ENCODE data around the gene PDE7B.
"Not testable (repeated sequence)": the region's sequence is repeated elsewhere in the genome, so short reads cannot be mapped to it uniquely, and the experiment has no call there.

Gene PDE7B

DNA sequence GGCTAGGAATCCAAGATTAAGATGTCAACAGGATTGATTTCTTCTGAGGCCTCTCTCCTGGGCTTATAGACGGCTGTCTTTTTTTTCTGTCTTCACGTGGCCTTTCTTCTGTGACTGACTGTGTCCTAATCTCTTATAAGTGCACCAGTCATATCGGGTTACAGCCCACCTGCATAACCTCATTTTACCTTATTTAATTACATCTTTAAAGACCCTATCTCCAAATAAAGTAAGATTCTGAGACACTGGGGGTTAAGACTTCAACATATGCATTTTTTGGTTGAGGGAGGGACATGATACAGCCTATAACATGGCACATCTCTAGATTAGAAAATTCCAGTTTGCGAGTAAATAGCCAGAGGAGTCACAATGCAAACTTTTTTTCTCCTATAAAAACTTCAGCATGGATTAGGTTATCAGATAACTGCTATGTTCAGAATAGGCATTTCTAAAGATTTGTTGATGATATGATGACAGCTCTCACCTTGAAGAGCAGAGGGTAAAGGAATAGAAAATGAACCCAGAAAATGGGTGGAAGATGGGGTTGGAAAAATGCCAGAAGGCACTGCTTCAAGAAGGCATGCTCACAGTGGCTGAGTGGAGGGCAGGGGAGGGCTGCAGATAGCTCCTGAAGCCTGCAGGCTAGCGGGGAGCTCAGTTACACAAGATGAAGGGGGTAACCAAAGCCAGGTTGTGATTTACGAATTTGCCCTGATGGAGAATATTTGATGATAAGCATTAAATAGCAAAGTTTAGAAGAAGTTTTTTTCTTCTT, 8.7 kb upstream of the PDE7B start:
- in situ Hi-C loops (cut with MboI; ENCODE audit: low sequenced_read_pairs): no loop called here

DNA sequence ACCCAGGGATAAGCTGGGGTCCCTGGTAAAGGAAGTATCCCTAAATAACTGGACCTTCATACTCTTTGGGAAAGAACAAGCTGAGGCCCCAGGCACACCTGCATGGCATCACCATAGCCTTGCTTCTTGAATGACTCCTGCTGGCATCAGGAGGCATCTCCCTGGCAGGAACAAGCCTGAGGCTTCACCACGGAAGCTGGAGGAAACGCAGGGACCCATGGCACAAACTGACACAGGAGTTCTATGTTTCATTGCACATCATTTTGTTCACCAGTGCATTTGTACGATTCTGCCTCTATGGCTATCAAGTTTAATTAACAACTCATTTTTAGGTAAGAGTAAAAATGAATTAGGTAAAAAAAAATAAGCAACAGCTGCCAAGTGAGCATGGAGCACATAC, 619 bp upstream of the PDE7B start:
- in situ Hi-C loops (cut with MboI; ENCODE audit: low sequenced_read_pairs): no loop called here

DNA sequence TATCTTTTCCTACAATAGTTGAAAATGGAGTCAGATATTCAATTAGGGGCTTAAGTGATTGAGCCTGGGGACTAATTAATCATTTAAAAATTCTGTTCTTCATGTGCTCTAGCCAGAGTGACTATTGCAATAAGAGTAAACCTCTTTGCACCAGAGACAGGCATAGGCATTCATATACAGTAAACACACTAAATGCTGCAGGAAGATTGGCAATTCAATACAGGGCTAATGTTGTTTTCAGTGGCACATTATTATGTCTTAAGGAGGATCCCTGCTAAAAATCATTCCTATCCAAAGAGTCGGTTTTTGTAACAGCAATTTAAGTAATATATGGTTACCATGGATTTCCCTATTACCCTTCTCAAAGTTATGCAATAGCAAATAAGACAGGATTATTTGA, 1.2 kb downstream of the PDE7B start:
- in situ Hi-C loops (cut with MboI; ENCODE audit: low sequenced_read_pairs): no loop called here

DNA sequence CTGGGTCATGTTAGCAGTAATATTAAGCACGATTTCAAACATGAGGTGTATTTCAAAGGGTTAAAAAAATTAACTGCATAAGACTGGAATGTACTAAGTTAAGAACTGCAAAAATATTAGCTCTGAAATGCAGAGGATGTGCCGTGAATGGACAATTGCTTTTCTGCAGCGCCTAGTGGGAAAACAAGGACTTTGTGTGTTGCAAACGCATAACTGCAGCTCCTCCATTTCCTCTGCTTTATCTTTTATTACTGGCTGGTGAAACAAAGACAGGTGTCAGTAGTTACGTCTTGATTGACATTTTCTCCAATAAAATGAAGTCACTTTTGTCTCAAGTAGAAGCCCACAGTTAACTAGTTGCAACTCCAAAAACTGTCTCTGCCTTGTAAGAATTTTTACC, 1.7 kb downstream of the PDE7B start:
- in situ Hi-C loops (cut with MboI; ENCODE audit: low sequenced_read_pairs): no loop called here

DNA sequence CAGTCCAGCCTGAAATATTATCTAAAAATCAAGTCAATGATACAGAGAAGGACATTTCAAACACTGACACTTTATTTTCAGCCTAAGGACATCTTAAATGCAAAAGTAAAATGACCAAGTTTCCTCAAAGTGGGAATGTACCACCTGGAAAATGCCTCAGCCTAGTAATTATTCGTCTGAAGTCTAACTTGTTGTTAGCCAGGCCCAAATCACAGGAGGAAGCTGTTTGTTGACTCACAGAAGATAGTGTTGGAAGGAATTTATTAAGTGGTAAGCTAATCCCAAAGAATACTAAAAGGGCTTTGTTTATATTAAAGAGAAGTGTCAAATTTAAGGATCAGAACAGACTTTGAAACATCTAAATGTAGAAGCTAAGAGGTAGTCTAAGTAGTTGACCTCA, 2.5 kb downstream of the PDE7B start:
- in situ Hi-C loops (cut with MboI; ENCODE audit: low sequenced_read_pairs): no loop called here

DNA sequence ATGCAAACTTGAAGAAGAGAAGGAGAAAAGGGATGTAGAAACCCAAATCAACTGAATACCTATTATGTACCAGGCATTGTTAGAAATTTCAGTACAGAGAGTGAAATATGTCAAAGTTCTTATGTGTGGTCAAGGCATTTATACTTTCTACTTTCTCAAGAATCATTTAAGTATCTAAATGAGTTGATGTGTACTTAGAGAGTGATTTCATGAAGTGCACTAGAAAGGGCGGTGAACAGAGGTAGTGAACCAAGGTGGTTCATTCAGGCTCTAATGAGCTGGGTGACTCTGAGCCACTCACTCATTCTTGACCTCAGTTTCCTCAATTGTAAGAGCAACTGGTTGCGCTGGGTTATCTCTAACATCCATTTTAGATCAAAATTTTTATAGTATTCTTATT, 3.3 kb downstream of the PDE7B start:
- in situ Hi-C loops (cut with MboI; ENCODE audit: low sequenced_read_pairs): no loop called here

DNA sequence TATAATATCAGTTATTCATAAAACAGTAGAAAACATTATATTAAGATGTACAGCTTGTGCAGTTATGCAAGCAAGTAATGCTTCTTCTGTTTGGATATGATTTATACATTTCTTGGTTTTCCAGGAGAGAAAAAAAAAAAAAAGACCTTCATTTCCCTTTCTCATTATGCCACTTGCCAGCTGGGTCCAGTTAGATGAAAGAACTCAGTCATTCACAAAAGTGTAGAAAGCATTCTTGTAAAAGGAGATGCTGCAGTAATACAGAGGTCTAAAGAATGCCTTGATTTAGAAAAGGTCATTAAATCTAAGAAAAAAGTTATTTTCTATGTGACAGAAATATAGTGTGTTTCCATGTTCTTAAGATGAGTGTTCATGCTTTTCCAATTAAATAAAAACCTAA, 7.4 kb downstream of the PDE7B start:
- in situ Hi-C loops (cut with MboI; ENCODE audit: low sequenced_read_pairs): no loop called here

DNA sequence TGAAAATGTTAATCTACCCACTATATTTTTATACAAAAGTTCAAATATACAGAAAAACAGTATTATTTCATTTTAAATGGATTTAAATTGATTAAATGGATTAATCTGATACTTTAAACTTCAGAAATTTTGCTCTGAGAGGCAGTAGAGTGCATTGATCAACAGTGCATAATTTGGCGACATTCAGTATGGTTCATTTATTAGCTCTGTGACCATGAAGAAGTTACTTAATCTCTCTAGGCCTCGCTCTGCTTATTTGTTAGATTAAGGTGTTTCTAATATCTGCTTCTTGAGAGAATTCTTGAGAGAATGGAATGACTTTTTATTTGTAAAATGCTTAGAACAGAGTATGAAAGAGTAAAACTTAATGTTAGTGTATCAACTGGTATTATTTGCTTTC, 8.9 kb downstream of the PDE7B start:
- in situ Hi-C loops (cut with MboI; ENCODE audit: low sequenced_read_pairs): no loop called here

DNA sequence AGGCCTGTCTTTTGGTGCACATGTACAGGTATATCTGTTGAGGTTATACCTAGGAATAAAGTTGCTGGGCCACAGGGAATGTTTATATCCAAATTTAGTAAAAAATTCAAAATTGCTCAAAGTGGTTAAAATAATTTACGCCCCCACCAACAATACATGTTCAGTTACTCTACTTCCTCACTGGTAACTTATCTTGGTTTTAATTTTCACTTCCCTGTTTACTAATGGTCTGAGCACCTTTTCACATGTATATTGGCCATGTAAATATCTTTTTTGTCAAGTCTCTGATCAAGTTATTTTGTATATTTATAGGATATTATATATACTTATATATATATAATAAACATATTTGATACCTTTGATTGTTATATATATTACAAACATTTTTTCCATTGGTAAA, 9.7 kb downstream of the PDE7B start:
- in situ Hi-C loops (cut with MboI; ENCODE audit: low sequenced_read_pairs): no loop called here

DNA sequence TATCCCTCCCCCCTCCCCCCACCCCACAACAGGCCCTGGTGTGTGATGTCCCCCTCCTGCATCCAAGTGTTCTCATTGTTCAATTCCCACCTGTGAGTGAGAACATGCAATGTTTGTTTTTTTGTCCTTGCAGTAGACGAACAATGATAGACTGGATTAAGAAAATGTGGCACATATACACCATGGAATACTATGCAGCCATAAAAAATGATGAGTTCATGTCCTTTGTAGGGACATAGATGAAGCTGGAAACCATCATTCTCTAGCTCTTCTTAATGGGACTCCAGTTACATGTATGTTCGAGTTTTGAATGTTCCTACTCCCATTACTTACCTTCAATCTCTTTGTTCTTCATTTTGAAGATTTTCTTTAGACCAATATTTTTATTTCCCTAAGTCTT, 13.4 kb downstream of the PDE7B start:
- in situ Hi-C loops (cut with MboI; ENCODE audit: low sequenced_read_pairs): not testable (repeated sequence)

DNA sequence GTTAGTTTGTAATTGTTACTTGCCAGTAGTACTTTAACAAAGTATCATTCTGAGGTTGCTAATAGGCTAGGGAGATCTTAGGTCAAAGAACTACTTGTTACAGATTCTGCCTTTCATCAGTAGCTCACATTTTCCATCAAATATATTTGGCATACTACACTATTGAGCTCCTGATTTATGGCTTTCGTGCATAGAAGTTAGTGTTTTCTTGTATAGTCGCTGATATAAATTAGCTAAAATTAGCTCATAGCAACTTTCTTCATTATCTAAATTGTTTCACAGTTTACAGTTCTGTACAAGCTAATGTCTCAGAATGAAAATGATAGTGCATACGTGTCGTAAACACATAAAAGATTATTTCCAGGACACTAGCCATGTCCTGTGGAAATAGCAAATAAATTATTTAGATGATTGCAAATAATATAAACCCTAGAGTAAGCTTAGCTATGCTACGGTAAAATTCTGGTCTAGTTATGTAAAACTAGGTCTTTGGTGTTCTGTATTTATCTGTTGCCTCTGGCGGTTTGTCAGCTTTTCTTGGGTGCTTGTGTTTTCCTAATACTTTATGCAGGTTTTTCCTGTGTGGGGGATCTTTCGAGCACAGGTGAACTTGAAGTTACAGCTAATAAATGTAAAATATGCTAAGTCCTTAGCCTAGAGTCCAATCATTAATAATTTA, 15.1 kb downstream of the PDE7B start:
- in situ Hi-C loops (cut with MboI; ENCODE audit: low sequenced_read_pairs): no loop called here

DNA sequence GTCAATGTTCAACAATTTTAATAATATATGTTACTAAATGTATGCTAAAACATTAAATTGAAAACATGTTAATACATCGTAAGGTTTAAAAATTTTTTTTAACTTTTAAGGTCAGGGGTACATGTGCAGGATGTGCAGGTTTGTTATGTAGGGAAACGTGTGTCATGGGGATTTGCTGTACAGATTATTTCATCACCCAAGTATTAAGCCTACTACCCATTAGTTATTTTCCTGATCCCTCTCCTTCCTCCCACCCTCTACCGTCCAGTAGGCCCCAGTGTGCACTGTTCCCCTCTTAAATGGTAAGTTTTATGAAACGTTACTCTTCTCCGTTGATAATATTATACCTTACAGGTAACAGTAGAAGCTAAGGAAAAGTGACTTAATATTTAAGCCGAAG, 15.8 kb downstream of the PDE7B start:
- in situ Hi-C loops (cut with MboI; ENCODE audit: low sequenced_read_pairs): no loop called here

DNA sequence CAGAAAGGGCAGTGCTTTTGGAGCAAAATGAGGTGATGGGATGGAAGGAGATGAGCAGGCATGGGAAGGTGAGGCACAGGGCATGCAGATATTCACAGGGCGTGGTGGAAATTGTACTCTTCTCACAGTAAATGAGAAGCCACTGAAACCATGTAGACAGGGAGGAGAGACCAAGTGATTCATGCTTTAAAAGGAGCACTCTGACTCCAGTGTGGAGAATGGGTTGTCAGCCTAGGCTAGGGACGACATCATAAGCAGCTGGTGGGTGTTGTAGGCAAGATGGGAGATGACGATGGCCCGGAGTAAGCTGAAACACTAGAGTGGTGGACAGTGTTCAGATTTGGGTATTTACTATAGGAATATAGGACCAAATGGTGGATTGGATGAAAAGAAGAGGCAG, 18.4 kb downstream of the PDE7B start:
- in situ Hi-C loops (cut with MboI; ENCODE audit: low sequenced_read_pairs): no loop called here

DNA sequence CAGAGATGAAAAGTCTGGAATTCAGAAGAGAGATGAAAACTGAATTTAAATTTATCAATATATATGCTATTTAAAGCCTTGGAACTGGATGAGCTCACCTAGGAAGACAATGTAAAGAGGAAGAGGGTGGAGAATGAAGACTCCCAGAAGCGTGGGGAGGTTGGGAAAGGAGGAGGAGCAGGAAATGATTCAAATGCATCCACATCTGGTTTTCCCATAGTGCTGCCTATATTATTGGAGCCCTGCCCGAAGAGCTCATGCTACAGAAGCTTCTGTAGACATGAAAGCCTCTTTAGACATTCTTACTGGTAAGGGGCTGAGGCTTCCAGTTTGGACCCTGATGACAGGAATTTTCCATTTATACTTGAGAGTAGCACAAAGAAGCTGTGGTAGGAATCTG, 19.2 kb downstream of the PDE7B start:
- in situ Hi-C loops (cut with MboI; ENCODE audit: low sequenced_read_pairs): no loop called here

DNA sequence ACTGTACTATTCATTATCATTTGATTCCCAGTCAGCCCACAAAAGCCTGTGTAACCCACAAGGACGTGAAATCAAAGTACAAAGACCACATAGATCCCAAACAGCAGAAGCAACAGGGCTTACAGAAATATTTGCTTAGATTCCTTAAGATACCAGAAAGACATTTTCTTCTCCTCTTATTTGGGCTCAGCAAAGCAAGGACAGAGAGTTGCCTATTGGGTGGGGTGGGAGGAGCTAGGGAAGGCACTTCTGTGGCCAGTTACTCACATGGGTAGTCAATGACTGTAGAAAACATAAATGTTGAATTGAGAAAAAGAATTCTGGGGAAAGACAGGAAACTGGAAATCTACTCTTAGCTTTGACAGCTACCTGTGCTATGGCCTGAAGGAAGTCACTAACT, 19.8 kb downstream of the PDE7B start:
- in situ Hi-C loops (cut with MboI; ENCODE audit: low sequenced_read_pairs): no loop called here

DNA sequence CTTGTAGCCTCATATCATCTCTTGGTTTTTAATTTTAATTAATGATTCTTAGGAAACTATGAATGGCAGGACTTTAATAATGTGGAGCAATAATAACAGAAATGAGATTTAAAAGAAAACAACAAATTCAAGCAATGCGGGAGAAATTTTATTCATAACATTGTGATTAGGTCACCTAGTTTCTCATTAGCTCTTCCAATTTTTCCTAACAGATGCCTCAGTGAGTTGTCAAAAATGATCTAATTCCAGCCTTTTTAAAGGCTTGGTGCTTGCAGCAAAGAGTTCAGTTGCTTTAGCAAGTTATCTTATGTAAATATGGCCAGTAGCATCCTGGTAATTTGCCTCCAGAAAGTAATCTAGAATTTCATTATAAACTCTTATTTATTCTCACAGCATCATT, 20.4 kb downstream of the PDE7B start:
- in situ Hi-C loops (cut with MboI; ENCODE audit: low sequenced_read_pairs): no loop called here

DNA sequence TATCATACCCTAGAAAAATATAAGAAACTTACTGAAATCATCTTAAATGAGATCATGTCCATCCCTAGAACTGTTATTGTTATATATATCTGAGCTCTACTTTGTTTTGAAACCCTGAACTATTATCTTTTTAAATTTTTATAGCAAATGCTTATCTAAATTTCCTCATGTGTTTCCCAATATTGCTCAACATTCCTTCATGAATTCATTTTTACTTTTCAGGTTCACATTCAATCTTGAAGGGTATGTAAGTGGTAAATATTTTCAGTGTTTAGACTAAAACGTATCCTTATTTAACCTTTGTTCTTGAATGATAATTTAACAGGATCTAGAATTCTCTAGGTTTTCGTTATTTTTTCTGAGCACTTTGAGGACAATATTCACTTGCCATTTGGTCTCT, 23.9 kb downstream of the PDE7B start:
- in situ Hi-C loops (cut with MboI; ENCODE audit: low sequenced_read_pairs): no loop called here

DNA sequence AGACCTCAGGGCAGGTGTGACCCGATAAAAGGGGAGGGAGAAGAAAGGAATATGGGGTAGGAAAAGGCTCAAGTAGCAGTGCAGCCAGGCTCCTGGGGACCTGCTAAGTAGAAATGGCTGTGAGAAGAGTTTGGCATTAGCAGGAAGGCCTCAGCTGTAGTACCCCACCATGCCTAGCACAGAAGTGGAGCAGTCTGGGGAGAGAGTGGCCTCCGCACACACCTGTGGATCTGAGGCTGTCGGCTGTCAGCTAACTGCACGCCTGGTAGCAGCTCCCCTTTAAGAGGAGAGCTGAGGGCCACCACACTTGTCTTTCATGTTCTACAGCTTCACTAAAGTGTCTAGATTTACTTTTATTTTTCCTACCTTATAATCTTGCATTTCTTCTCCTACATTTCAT, 24.6 kb downstream of the PDE7B start:
- in situ Hi-C loops (cut with MboI; ENCODE audit: low sequenced_read_pairs): no loop called here

DNA sequence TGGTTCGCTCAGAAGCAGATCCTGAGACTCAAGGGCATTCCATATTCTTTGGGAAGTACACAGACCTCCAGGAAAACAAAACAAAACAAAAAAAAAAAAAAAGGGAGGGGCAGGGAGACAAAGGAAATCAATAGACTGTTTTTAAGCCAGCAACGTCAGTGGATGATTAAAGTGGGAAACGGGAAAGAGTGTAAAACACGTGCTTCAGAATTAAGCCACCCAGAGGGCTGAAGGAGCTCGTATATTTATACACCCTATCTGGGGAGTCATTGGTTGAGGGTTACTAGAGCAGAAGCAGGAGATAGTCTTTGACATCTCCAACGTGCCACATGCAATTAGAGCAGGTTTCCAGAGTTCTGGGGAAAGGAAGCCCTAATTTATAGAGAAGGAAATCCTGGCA, 26.2 kb downstream of the PDE7B start:
- in situ Hi-C loops (cut with MboI; ENCODE audit: low sequenced_read_pairs): no loop called here

DNA sequence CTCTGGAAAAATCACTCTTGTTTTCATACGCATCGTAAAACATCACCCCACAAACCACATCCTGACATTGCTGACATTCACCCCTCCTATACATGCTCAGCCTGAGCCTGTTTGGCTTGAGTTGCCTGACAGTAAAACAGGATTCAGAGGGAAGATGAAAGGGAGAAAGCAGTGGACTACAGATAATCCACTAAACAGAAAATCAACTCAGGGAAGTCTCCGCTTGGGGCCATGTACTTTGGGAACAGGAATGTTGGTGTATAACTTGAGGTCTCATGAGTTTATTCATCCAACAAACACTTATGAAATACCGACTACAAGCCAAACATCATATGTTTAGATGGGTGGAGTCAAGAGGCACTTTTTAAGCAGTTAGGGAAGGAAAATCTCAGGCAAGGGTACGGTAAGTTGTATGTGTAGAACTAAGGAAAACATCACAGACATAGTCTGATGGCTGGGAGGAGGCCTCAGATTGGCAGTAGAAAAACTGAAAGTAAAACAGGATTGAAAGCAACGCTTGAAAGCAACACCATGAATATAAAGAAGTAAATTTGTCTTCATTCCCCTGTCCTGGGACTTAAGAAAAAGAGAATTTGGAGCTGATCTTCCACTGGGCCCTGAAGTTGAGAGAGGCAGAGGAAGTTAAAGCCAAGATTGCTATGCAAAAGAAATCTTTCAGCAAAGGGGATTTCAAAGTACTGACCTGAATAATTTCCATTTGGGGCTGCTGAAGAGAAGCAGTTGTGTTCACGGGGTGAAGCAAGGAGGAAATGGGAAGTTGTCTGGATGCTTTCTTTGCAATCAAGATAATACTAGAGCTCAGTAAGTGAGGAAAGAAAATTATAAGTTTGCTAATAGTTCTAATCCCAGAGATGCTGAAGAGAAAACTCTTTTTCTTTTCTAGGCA, 28.8 kb downstream of the PDE7B start:
- in situ Hi-C loops (cut with MboI; ENCODE audit: low sequenced_read_pairs): no loop called here

DNA sequence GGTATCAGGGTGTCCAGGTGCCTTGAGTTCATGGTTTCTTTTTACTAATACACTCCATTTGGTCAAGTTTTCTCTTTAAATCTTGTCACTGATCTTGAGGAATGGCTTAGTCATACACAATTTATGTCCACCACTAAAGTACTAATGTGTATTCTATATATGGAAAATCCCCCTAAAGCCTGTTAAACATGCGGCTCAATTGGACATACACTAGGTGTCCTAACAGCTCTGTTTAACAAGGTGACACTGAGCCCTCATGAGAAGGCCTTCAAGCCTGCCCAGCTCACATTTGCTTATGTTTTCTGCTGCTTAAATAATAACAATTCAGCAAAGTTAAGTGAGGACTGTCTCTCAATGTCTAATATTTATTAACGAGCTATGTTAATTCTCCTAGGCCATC, 31.5 kb downstream of the PDE7B start:
- in situ Hi-C loops (cut with MboI; ENCODE audit: low sequenced_read_pairs): no loop called here

DNA sequence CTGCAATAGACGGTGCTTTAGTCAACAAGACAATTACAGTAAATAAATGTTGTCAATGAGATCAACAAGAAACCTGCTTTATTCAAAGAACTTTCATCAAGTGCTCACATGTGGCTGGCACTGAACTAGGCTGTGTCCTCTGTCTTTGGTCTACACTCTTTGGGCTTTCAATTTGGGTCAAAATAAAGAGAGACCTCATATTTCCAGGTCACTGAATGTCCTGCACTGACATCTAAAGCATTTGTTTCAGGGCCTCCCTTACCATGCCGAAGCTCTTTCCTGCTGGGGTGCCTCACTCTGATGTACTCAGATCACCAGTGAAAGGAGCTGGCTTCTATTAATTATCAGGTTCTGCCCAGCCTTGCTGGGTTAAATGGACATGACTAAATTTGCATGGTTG, 32.0 kb downstream of the PDE7B start:
- in situ Hi-C loops (cut with MboI; ENCODE audit: low sequenced_read_pairs): no loop called here
